GM21367 (cell line): ENCODE results near the gene ATP6V0D1.

ENCODE experiments used
- ATAC-seq: cut with Tn5 transposase; IDR thresholded peaks from one replicate; pipeline ENCODE4 v1.9.1; 2021; ENCODE audit not compliant: unreplicated experiment

The ATP6V0D1 gene

GRCh38 chr16:67409631-67410030 lies 71.3 kb downstream of the ATP6V0D1 start:
- no peak for ATAC-seq

DNA sequence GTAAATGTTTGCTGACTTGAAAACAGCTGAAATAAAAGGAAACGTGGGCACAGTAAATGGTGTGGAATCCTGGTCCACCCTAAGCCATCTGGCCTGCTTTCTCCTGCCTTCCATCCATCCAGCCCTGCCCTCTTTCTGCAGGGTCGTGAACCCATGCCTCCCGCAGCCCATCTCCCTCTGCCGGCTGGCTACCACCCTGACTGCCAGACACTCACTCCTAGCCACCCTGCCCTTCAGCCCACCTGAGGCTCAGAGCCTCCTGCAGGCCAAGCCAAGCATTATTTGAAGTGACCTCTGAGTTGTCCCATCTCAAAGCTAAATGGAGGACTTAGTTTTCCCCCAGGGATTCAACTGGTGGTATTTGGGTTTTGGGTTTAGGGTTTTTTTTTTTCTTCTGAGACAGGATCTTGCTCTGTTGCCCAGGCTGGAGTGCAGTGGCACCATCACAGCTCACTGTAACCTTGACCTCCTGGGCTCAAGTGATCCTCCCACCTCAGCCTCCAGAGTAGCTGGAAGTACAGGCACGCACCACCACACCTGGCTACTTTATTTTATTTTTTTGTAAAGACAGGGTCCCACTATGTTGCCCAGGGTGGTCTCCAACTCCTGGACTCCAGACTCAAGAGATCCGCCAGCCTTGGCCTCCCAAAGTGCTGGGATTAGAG lies 73.0 kb downstream of the ATP6V0D1 start:
- ATAC-seq = no peak

DNA sequence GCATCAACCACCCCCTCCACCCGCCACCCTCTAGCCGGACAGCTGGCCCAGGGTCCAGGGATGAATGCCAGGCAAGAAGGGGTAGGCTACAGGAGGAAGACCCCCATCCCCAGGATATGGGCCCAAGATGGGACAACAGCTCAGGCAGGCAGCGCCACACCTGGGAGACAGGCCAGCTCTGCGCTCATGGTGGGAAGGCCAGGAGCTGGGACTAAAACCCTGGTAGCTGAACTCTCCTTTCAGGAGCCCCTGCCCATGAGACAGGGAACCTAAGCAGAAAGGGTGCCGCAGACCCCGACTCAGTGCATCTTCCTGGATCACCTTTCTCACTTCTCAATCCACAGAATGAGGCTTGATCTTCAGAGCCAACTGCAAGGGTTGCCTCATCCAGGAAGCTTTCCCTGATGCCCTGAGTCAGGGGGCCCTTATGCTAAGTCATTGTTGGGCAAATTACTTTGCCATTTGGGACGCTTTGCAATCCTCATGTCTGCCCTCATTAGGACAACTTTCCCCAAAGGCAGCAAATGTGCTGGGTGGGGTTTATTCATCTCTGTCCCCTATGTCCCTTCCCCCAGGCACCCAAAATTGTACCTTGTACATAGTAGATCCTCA lies 73.7 kb downstream of the ATP6V0D1 start:
- no peak for ATAC-seq

- ATAC-seq = no peak
These were observed 74.6 kb downstream of the ATP6V0D1 start for GRCh38 chr16:67406111-67406971.

DNA sequence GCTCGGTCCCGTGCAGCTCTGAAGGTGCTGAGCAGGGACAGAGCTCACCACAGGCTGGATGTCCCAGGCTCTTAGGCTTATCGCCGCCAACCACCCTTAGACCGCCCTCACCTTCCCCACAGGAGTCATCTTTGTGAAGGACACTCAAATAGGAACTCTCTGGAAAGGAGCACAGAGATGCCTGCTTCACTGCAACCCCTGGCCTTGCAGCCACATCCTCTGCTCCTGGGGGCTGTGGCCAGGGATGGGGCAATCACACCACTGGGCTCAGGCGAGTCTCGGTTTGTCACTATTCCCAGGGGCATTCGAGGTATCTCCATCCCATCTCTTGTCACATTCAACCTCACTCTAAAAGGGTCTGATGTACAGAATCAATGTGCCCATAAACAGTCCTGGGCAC lies 75.6 kb downstream of the ATP6V0D1 start:
- ATAC-seq = no peak

DNA sequence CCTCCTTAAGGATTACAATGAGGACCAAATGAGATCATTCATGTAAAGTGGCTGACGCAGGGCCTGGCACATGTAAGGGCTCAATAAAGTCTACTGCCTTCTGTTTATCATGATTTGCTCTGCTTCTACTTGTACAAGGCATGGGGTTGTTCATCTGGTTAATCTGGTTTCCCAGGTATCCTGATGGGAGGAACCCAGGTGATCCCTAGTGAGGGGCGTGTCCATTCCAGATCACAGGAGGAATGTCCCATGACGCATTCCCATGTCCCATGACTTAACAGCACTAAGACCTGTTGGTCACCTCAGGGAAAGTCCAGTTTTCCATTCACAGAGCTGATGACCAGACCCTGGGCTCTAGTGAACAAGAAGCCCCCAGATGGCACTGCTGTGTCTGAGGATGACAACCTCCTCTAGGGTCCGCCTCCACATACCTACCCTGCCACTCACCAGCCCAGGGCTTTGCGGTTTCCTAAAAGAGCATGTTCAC lies 76.2 kb downstream of the ATP6V0D1 start:
- ATAC-seq = no peak

DNA sequence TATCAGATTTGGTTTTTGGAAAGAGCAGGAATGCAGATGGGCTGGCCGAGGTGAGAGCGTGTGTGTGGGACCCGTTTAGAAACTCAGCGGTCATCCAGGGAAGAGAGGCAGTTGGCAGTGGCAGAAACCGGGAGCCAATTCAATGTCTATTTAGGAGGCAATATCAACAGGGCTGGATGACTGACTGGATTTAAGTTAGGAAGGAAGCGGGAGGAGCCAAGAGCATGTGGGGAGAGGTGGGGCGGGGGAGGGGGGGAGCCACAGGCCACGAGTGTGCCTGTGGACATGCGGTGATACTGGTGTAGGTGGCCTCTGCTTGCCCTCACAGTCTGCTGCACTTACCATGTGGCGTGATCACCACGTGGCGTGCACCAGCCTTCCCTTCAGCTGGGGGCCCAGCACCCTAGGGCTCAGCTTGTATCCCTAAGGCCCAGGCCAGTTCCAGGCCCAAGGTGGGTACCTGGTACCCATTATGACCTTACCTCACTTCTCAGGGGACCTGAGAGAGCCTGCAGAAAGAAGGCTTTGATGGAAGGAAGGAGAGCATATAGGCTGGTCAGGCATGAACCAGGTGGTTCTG lies 76.9 kb downstream of the ATP6V0D1 start:
- ATAC-seq = no peak

DNA sequence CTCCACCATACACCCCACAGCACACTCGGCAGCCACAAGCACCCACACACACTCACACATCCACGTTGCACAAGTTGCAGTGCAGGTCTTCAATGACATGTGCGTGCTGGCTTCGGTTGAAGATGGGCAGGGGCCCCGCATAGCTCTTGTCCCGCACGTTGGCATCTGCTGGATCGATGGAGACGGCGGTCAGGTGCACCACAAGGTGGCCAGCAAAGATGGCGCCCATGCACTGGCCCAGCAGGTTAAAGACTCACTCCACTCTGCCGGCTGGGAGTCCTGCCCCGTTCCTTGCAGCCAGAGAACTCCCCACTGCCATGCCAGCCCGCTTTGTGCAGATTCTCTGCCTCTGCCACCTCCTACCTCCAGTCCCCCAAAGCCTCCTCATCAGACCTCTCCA lies 80.1 kb downstream of the ATP6V0D1 start:
- ATAC-seq = no peak

- ATAC-seq = no peak
These were observed 80.9 kb downstream of the ATP6V0D1 start for GRCh38 chr16:67399749-67400704.

DNA sequence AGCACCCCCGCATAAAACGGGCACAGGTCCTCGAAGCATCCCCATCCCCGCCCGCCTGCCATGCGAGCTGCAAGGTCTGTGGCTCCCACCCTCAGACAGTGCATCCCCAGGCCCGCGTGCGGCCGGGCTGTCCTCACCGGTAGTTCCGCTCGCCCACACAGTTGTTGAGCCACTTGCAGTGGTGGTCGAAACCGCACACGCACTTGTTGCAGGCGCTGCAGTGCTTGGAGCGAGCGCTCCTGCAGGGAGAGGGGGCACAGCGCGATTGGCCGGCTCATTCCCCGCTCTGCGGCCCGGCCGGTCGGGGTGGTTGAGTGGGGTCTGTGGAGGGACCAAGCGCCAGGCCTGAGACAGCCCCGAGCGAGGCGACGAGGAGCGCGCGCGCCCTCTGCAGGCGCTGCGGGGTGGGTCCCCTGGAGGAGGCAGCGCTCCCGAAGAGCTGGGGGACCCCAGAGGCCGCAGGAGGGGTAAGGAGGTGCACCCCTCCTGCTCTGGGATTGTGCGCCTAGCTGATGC lies 81.7 kb downstream of the ATP6V0D1 start:
- no peak for ATAC-seq

- no peak for ATAC-seq
These were observed 82.3 kb downstream of the ATP6V0D1 start for GRCh38 chr16:67398546-67399217.

- no peak for ATAC-seq
These were observed 83.0 kb downstream of the ATP6V0D1 start for GRCh38 chr16:67397812-67398545.

DNA sequence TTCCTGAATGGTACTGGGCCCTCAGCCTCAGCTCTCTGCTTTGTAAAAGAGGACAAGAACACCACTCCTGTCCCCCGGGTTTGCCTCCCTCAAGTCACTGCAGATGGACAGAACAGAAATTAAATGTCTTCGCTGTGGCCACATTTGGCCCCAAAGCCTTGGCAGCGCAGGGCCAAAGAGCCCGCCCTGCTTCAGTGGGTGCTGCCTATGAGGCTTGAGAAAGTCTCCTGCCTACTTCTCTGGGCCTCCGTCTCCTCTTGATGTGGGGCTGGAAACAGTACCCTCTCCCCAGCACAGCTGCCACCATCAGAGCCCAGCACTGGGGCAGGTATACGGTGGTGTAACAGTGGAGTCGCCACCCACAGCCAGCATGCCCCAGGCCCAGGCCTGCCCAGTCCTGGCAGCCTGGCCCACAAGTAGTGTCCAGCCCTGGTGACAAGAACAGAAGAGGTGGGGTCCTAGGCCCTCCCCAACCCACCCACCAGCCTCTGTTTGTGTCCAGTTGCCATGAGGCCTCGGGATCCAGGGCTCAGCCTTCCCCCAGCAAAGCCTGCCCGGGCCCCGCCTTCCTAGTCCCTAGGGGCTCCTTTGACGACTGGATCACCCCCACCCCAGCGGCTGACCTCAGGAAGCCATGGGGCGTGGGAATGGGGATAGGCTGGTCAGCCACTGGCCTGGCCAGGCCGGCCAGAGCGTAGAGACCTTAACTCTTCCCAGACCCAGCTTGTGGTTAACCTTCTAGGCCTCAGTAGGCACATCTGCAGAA lies 83.7 kb downstream of the ATP6V0D1 start:
- ATAC-seq = no peak

GRCh38 chr16:67396159-67397035 lies 84.6 kb downstream of the ATP6V0D1 start:
- ATAC-seq = no peak

DNA sequence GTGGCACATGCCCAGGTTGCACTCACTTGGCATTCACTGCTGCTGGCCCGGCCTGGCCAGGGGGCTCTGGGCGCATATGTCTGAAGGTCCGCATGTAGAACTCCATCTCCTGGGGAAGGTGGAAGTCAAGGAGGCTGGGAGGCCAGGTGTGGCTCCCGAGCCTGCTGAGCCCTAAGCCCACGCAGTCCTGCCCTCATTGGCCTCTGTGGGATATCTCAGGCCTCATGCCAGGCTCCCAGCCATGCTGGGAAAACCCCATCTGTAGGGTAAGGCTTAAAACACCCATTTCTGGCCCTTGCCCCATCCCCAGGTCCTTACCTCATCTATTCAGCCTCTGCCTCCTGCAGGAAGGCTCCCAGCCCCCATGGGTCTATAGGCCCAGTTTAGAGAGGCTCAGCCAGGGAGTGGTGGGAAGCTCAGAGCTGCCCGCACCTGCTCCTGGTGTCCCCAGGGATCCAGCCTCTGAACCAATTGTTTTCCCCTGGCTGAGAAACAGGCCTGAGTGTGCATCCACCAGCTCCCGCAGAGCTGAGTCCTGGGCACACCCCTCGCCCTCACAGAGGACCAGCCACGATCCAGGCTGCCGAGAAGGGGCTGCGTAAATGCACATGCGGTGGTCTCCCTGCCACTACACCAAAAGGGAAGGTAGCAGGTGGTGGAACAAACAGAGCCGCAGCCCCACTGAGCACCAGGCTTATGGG lies 85.3 kb downstream of the ATP6V0D1 start:
- ATAC-seq = no peak

DNA sequence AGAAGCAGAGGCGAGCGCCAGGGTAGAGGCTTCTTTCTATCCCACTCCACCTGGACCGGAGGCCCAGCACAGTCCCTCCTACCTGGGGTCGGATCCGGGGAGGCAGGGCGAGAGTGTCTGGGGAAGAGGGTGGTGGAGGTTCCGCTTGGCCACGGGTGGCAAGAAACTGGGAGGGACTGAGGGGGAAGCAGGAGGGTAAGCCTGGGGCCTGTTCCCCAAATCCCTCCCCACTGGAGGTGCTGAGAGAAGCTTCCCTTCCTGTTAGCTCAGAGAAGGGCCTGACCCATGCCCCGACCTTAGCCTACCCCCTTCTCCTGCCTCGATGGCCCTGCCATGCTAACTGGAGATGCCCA lies 85.9 kb downstream of the ATP6V0D1 start:
- no peak for ATAC-seq
